Mammary epithelial cell (primary cell): ENCODE measurements around the gene FBXO38.

Experiments used
- CTCF ChIP-seq, 2 donors: IDR thresholded peaks in 1 of 2; conservative IDR thresholded peaks in 1 of 2; 2 replicates each; pipeline ENCODE4 v1.5.1; 2011 to 2012; ENCODE audit warnings: inconsistent platforms in 2 of 2, low read length in 2 of 2, mild to moderate bottlenecking in 2 of 2, control low read depth in 1 of 2, low read depth in 1 of 2; ENCODE audit not compliant: insufficient read depth in 1 of 2; ENCODE audit errors: extremely low read depth in 1 of 2
- EZH2 ChIP-seq: IDR thresholded peaks from 2 replicates; pipeline ENCODE4 v1.6.1; 2012; ENCODE audit warnings: low read length, inconsistent platforms, borderline replicate concordance

GRCh38 chr5:148416416-148416815, 32.7 kb downstream of the FBXO38 start:
- TF ChIP-seq CTCF (conservative IDR thresholded peaks at IDR 0.05 in 1 of 2, IDR thresholded peaks at IDR 0.05 in 1 of 2; ENCODE audit: extremely low read depth in 1 of 2, insufficient read depth in 1 of 2, low read depth in 1 of 2, low read length in 2 of 2) = no peak
- TF ChIP-seq EZH2 = no peak
